Astrocyte of the spinal cord (primary cell): ENCODE results near the gene GATA6.

Source experiments
- DNase-seq: peaks from one replicate; pipeline ENCODE4 v3.0.0; 2011; ENCODE audit warnings: low read depth, low spot score
- H3K4me3 ChIP-seq: 2 replicates; pipeline ENCODE4 v1.5.1; 2011; ENCODE audit warnings: low read depth, mild to moderate bottlenecking, low read length, moderate library complexity
- CTCF ChIP-seq: IDR thresholded peaks from 2 replicates; pipeline ENCODE4 v1.5.1; 2012; ENCODE audit warnings: low read depth, mild to moderate bottlenecking, low read length, inconsistent platforms
- in situ Hi-C: cut with HindIII; loops from 2 replicates; pipeline ENCODE4 v1.10.0; 2017; ENCODE audit warnings: low sequenced_read_pairs

The GATA6 gene

GRCh38 chr18:22203035-22203434, 33.6 kb downstream of the GATA6 start:
- in situ Hi-C loops = no loop called here
- DNase-seq = no peak
- TF ChIP-seq CTCF = no peak
- H3K4me3 ChIP-seq = no peak overlapping the region

GRCh38 chr18:22203536-22204213, 34.3 kb downstream of the GATA6 start:
- in situ Hi-C loops = no loop called here
- no peak for TF ChIP-seq CTCF
- H3K4me3 ChIP-seq = no peak overlapping the region
- DNase-seq = no peak

GRCh38 chr18:22204214-22204536, 34.8 kb downstream of the GATA6 start:
- in situ Hi-C loops = no loop called here
- DNase-seq = no peak
- no peak for TF ChIP-seq CTCF
- H3K4me3 ChIP-seq = no peak overlapping the region

- in situ Hi-C loops = no loop called here
- no peak for TF ChIP-seq CTCF
- DNase-seq = no peak
- no peak overlapping the region for H3K4me3 ChIP-seq
Observed at GRCh38 chr18:22204996-22205395, 35.6 kb downstream of the GATA6 start.

- TF ChIP-seq CTCF = no peak
- H3K4me3 ChIP-seq = no peak overlapping the region
- in situ Hi-C loops = no loop called here
- no peak for DNase-seq
Observed at GRCh38 chr18:22207021-22207758, 37.8 kb downstream of the GATA6 start.

GRCh38 chr18:22210311-22210754, 40.9 kb downstream of the GATA6 start:
- in situ Hi-C loops = no loop called here
- no peak for TF ChIP-seq CTCF
- H3K4me3 ChIP-seq = no peak overlapping the region
- DNase-seq = peak; percentile 53
